Posterior vena cava (tissue), 2 donors: ENCODE measurements around the gene GNG7. TPM values are rescaled to one million over a fixed set of nuclear protein-coding genes. Genes with fewer than 3 reads are reported as not detected.
"Not testable (repeated sequence)": the region's sequence is repeated elsewhere in the genome, so short reads cannot be mapped to it uniquely, and the experiment has no call there.

Experiments
- DNase-seq: peaks from one replicate; pipeline ENCODE4 v3.0.0-alpha.2; 2020; ENCODE audit warnings: low spot score
- intact Hi-C, 2 donors: fragments of 100-400 bp; cut with DNase I; formaldehyde crosslinking; loops; one replicate each; pipeline versions ENCODE4 v1.14.1 to v1.14.2; 2022 to 2023
- total RNA-seq, 2 donors: library from RNA; stranded (reverse); fragmentation: NEBNext Ultra II Directional; extraction: Animal tissue kit (Norgen Biotek cat#: 25700); gene quantifications; one replicate each; pipeline ENCODE4 v1.2.1, GENCODE V29; 2021
- donor health status: DM: yes; HTN: yes; CAD: no.
- donor health status: DM: yes; HTN: yes; CAD: no.

The GNG7 gene
- total RNA-seq, 2 donors from 2014 or later: 3.2 to 6.1 TPM

GRCh38 chr19:2517881-2518601 lies 184.5 kb downstream of the GNG7 start:
- intact Hi-C loops: no loop called here
- no peak for DNase-seq

DNA sequence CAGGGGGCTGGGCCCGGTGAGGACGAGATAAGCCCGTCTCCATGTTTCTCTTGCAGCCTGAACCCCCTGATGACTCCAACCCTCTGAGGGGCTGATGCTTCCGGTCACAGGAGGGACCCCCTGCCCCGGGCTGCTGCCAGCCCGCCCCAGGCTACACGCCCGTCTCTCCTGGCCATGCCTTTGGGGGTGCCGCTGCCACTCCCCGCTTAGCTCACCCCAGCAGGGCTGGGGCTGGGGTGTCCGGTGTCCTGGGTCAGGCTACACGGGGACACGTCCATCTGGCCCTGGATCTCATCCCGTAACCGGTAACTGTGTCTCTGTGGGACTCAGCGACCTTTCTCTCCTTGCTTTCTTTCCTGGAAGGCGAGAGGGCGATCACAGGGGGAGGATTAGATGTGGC lies 185.8 kb downstream of the GNG7 start:
- intact Hi-C loops: no loop called here
- no peak for DNase-seq

DNA sequence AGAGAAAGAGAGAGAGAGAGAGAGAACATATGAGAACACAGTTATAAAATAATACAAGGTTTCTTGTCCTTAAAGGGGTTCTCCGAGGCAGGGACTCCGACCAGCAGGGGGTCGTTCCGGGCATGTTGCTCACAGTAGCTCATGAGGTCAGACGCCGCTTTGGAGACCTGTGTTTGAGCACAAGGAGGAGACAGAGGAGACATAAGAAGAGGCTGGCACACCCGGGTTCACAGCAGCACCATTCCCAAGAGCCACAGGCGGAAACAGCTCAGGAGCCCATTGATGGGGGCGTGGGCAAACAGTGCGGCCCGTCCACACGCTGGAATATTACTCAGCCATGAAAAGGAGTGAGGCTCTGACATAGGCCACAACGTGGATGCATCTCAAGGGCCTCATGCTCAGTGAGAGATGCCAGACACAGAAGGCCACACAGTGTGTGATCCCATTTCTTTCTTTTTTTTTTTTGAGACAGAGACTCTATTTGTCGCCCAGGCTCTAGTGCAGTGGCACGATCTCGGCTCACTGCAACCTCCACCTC lies 187.4 kb downstream of the GNG7 start:
- DNase-seq: no peak
- intact Hi-C loops: no loop called here

- no peak for DNase-seq
- intact Hi-C loops: no loop called here
Measured at GRCh38 chr19:2512523-2513431, 189.7 kb downstream of the GNG7 start.

- intact Hi-C loops: no loop called here
- DNase-seq: no peak
Measured at GRCh38 chr19:2511991-2512390, 190.5 kb downstream of the GNG7 start.

DNA sequence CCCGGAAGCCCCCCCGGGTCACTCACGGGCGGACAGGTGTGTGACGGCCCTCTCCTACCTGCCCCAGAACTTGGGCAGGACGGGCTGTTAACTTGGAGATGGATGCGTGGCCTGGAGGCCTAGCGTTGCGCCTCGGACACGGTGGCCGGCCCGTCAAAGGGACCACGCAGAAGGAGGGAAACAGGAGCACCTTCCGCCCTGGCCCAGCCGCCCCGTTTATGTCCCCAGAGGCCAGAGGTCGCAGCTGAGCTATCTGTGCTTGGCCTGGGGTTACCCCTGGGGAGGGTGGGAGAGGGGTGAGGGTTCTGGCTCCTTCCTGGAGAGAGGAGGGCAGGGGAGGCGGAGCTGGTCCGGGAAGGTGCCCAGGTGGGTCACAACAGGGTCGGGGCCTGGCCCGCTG lies 190.9 kb downstream of the GNG7 start:
- intact Hi-C loops: no loop called here
- DNase-seq: no peak

GRCh38 chr19:2509096-2509495 lies 193.4 kb downstream of the GNG7 start:
- DNase-seq: no peak
- intact Hi-C loops: no loop called here

- intact Hi-C loops: no loop called here
- DNase-seq: no peak
Measured at GRCh38 chr19:2507109-2507508, 195.4 kb downstream of the GNG7 start.

DNA sequence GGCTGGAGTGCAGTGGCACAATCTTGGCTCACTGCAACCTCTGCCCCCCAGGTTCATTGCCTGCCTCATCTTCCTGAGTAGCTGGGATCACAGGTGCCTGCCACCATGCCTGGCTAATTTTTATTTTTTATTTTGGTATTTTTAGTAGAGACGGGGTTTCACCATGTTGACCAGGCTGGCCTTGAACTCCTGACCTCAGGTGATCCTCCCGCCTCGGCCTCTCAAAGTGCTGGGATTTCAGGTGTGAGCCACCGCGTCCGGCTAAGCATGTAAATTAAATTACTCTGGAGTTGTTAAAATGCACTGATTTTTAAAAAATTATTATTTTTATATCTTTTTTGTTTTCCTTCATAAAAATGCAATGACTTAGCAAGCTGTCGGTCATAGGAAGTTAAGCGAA lies 195.8 kb downstream of the GNG7 start:
- DNase-seq, intact Hi-C loops: not testable (repeated sequence)

DNA sequence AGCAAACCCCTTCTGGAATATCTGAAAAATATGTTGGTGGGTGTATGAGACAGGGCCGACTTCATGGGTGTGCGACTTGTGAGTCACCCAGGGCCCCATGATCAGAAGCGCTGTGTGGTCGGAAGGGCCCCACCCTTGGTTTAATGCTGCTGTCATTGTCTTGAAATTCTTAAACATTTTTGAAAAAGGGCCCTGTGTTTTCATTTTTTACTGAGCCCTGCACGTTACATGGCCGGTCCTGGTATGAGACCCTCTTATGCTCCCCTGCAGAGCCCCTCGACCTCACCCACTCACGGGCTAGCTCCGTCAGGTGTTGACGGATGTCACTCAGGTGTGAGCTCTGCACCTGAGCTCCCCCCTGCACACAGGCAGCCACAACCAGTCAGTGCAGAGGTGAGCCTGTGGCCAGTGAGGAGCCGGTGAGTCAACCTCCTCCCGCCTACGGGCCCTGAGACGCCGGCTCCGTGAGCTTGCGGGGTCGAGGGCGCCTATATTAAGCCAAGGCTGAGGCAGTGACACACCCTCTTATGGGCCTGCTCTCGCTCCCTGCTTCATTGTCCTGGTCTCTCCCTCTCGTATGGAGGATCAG lies 198.9 kb downstream of the GNG7 start:
- DNase-seq: no peak
- intact Hi-C loops: no loop called here

GRCh38 chr19:2500841-2501261 lies 201.6 kb downstream of the GNG7 start:
- DNase-seq: no peak
- intact Hi-C loops: no loop called here

DNA sequence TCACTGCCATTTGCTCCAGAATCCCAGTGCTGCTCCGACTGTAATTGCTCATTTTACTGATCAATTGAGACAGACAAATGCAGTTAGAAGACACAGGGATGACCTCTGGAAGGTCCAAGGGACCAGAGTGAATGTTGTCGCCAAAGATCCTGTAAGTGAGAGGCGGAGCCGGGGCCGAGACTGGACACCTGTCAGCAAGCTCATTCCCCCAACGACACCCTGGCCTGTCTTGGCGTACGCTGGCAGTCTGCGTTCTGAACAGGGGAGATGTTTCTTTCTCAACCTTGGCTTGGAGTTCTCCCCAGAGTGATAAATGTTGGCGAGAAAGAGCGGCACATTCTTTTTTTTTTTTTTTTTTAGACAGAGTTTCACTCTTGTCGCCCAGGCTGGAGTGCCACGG lies 202.3 kb downstream of the GNG7 start:
- intact Hi-C loops: no loop called here
- no peak for DNase-seq

DNA sequence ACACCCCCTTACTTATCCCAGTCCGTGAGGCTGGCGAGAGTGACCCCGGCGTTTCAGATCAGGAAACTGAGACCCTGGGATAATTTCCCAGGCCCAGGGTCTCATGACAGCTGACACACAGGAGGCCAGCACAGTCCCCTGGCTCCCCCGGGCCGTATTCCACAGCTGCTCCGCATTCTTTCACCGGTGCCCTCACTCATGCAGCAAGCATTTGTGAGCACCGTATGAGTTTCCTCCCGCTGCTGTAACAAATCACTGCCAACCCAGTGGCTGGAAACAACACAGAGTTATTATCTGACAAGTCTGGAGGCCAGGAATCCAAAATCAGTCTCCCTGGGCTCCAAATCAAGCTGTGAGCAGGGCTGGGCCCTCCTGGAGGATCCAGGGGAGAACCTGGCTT lies 205.3 kb downstream of the GNG7 start:
- intact Hi-C loops: no loop called here
- no peak for DNase-seq

DNA sequence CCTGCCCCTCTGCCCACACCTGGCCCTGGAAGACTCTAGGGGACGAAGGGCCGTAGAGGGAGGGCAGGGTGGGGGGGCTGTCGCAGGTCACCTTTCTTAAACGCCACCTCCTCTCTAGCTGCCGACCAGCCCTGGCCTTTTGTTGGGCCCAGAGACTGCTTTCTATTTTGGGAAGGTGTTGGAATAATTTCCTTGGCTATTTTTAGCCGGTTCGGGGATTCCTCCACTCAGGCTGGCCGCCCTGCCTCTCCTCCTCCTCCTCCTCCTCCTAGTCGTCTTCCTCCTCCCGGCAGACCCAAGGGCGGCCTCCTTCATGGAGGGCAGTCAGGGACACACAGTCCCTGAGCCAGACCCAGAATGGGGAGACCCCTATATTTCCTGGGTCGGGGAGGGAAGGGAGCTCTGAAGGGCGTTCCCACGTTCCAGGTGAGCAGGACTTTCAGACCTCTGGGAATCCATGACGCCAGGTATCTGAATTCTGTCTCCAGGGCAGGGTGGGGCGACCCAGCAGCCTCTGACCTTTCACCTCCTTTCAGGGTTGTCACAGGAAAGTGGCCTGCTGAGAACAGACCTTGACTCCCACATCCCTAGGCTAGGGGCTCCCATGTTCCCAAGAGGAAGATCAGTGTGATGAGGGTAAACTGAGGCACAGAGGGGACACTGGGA lies 206.7 kb downstream of the GNG7 start:
- intact Hi-C loops: no loop called here
- DNase-seq: no peak

- DNase-seq: peak; percentile 94
- intact Hi-C loops: no loop called here
Measured at GRCh38 chr19:2495130-2495641, 207.3 kb downstream of the GNG7 start.

GRCh38 chr19:2494447-2495129 lies 207.9 kb downstream of the GNG7 start:
- peak; percentile 96 for DNase-seq
- intact Hi-C loops: loop anchor here in 1 of 2 donors (5.0 kb wide), 1 partner anchor 48 kb away; no protein-coding TSS in a partner anchor

DNA sequence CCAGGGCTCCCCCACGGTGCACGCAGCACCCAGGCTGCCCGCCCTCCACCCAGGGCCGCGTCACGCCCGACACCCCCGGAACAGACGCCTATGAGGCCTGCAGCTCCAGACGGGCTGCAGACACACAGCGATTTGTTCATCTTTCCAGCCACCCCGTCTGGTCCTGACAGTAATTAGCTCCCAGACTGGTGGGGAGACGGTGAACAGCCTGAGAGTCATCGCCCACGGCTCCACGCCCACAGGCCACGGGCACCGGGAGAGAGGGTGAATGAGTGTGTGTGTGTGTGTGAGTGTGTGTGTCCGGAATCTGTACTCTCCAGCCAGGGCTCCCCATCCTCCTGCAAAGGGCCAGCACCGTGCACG lies 208.4 kb downstream of the GNG7 start:
- intact Hi-C loops: loop anchor here in 1 of 2 donors (5.0 kb wide), 1 partner anchor 48 kb away; no protein-coding TSS in a partner anchor
- DNase-seq: peak; percentile 86

GRCh38 chr19:2493448-2493847 lies 209.0 kb downstream of the GNG7 start:
- intact Hi-C loops: loop anchor here in 1 of 2 donors (5.0 kb wide), 1 partner anchor 49 kb away; no protein-coding TSS in a partner anchor
- DNase-seq: not testable (repeated sequence)
